Measurements from ENCODE around the gene TMEM45A.

- TF ChIP-seq, protein P1, sequence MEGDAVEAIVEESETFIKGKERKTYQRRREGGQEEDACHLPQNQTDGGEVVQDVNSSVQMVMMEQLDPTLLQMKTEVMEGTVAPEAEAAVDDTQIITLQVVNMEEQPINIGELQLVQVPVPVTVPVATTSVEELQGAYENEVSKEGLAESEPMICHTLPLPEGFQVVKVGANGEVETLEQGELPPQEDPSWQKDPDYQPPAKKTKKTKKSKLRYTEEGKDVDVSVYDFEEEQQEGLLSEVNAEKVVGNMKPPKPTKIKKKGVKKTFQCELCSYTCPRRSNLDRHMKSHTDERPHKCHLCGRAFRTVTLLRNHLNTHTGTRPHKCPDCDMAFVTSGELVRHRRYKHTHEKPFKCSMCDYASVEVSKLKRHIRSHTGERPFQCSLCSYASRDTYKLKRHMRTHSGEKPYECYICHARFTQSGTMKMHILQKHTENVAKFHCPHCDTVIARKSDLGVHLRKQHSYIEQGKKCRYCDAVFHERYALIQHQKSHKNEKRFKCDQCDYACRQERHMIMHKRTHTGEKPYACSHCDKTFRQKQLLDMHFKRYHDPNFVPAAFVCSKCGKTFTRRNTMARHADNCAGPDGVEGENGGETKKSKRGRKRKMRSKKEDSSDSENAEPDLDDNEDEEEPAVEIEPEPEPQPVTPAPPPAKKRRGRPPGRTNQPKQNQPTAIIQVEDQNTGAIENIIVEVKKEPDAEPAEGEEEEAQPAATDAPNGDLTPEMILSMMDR (conservative IDR thresholded peaks at IDR 0.05 in 1 of 2, IDR thresholded peaks at IDR 0.05 in 1 of 2; ENCODE audit: low read depth in 1 of 2, low read length in 2 of 2): no peak
- TF ChIP-seq EZH2 (IDR thresholded peaks at IDR 0.05; ENCODE audit: low read length, missing control alignments): no peak
Measured at GRCh38 chr3:100506355-100506754, 13.9 kb downstream of the TMEM45A start.

Measured in fibroblast of lung (primary cell).